Gastroesophageal sphincter (tissue), 4 donors: ENCODE results near the gene NPPA. TPM values are rescaled to one million over a fixed set of nuclear protein-coding genes. Genes with fewer than 3 reads are reported as not detected.

ENCODE experiments used
- ATAC-seq: fragments of 150-250 bp; one replicate; pipeline ENCODE4 v1.9.1; 2016; ENCODE audit warnings: mild to moderate bottlenecking, moderate library complexity
- H3K27ac ChIP-seq, 4 donors: fragments of 200-600 bp; sonication (generic) in 3 of 4; 1 replicate in 3 of 4; 2 replicates in 1 of 4; pipeline ENCODE4 v1.5.1; 2016 to 2019
- H3K27me3 ChIP-seq: fragments of 200-600 bp; sonication (generic); one replicate; pipeline ENCODE4 v1.5.1; 2019
- H3K36me3 ChIP-seq, 2 donors: fragments of 200-600 bp; sonication (generic); one replicate each; pipeline ENCODE4 v1.5.1; 2019; ENCODE audit warnings: control low read depth in 1 of 2
- H3K4me1 ChIP-seq, 3 donors: fragments of 200-600 bp; sonication (generic); 1 replicate in 2 of 3; 2 replicates in 1 of 3; pipeline ENCODE4 v1.5.1; 2016 to 2019; ENCODE audit warnings: control low read depth in 2 of 3
- H3K4me3 ChIP-seq, 2 donors: fragments of 200-600 bp; sonication (generic); one replicate each; pipeline ENCODE4 v1.5.1; 2019; ENCODE audit warnings: mild to moderate bottlenecking in 1 of 2, moderate library complexity in 1 of 2
- H3K9me3 ChIP-seq, 3 donors: fragments of 200-600 bp; sonication (generic); one replicate each; pipeline ENCODE4 v1.5.1; 2017 to 2019; ENCODE audit warnings: control low read depth in 2 of 3
- CTCF ChIP-seq, 4 experiments: fragments of 200-600 bp in 2 of 4; fragments of 450-650 bp in 2 of 4; sonication (generic) in 1 of 4; IDR thresholded peaks; one replicate each; pipeline ENCODE4 v1.5.1; 2017 to 2019; ENCODE audit warnings: antibody characterized with exemption in 4 of 4, mild to moderate bottlenecking in 2 of 4, moderate library complexity in 2 of 4
- EP300 ChIP-seq: sonication (generic); formaldehyde crosslinking; IDR thresholded peaks from one replicate; pipeline ENCODE4 v1.6.1; 2017; ENCODE audit warnings: antibody characterized with exemption, mild to moderate bottlenecking
- POLR2A ChIP-seq, 2 donors: fragments of 450-650 bp; IDR thresholded peaks; one replicate each; pipeline ENCODE4 v1.6.1; 2017; ENCODE audit warnings: antibody characterized with exemption in 2 of 2, mild to moderate bottlenecking in 2 of 2, moderate library complexity in 1 of 2
- POLR2AphosphoS5 ChIP-seq: sonication (generic); formaldehyde crosslinking; IDR thresholded peaks from one replicate; pipeline ENCODE4 v1.6.1; 2017; ENCODE audit warnings: antibody characterized with exemption
- WGBS, 2 donors: methylation state at CpG; one replicate each; pipeline ENCODE4 v1.1.5; 2018; ENCODE audit warnings: low coverage in 1 of 2; 5-methylcytosine and 5-hydroxymethylcytosine counted together
- total RNA-seq, 4 donors: library from RNA; depleted of rRNA; stranded (reverse); fragments of >200 nt; gene quantifications; one replicate each; pipeline ENCODE4 v1.1.0, GENCODE V29; 2016

Gene NPPA
- total RNA-seq, 4 donors from 2014 or later = 0.93 TPM; not detected in 3

GRCh38 chr1:11869650-11870207, 22.1 kb upstream of the NPPA start:
- no peak for ATAC-seq
- WGBS, 2 donors = 57% methylated on average over 1 of the region's 5 CpGs; no CpG with 5 or more reads in 1 of the 2 donors
- H3K9me3 ChIP-seq = no peaks in the 10 kb centered on the region

GRCh38 chr1:11869104-11869503, 21.5 kb upstream of the NPPA start:
- no peak for ATAC-seq
- TF ChIP-seq POLR2AphosphoS5 = no peak
- no peak for TF ChIP-seq EP300
- no peak for TF ChIP-seq CTCF (IDR thresholded peaks at IDR 0.05)
- TF ChIP-seq POLR2A (IDR thresholded peaks at IDR 0.05) = no peak
- no peaks in the 10 kb centered on the region for H3K9me3 ChIP-seq
- no peaks in the 10 kb centered on the region for H3K4me1 ChIP-seq
- H3K4me3 ChIP-seq = no peak overlapping the region
- WGBS, 2 donors = 68 to 83% methylated on average over 2 to 3 of the region's 3 CpGs
- no peak overlapping the region for H3K27ac ChIP-seq
- peaks cover 56% of the 10 kb centered on the region for H3K27me3 ChIP-seq
- H3K36me3 ChIP-seq = no peaks in the 10 kb centered on the region

More at GRCh38 chr1:11869650-11870207, 22.1 kb upstream of the NPPA start:
- H3K27ac ChIP-seq = no peak overlapping the region
- H3K27me3 ChIP-seq = peaks cover 57% of the 10 kb centered on the region
- TF ChIP-seq EP300 (no peak), CTCF (IDR thresholded peaks at IDR 0.05) (no peak), POLR2A (IDR thresholded peaks at IDR 0.05) (no peak)
- no peaks in the 10 kb centered on the region for H3K36me3 ChIP-seq
- no peak overlapping the region for H3K4me3 ChIP-seq
- H3K4me1 ChIP-seq = no peaks in the 10 kb centered on the region

- TF ChIP-seq CTCF (IDR thresholded peaks at IDR 0.05) = no peak
- no peak for TF ChIP-seq EP300
- TF ChIP-seq POLR2AphosphoS5 = no peak
- TF ChIP-seq POLR2A (IDR thresholded peaks at IDR 0.05) = no peak
- Histone ChIP-seq H3K27me3 (peaks cover 56% of the 10 kb centered on the region), H3K36me3 (no peaks in the 10 kb centered on the region), H3K9me3 (no peaks in the 10 kb centered on the region), H3K4me1 (no peaks in the 10 kb centered on the region), H3K4me3 (no peak overlapping the region), H3K27ac (no peak overlapping the region)
- 42 to 45% methylated on average over 6 to 13 of the region's 13 CpGs for WGBS, 2 donors
- ATAC-seq = no peak
These were observed 20.9 kb upstream of the NPPA start for GRCh38 chr1:11868331-11868980.

- Histone ChIP-seq H3K9me3 (no peaks in the 10 kb centered on the region), H3K4me1 (peaks cover 0 to 7% (median 0%) of the 10 kb centered on the region in 3 donors), H3K27ac (no peak overlapping the region), H3K36me3 (no peaks in the 10 kb centered on the region), H3K4me3 (no peak overlapping the region), H3K27me3 (peaks cover 69% of the 10 kb centered on the region)
- ATAC-seq = no peak
- 0 to 36% methylated on average over 1 to 5 of the region's 6 CpGs for WGBS, 2 donors
- no peak for TF ChIP-seq EP300
- TF ChIP-seq POLR2AphosphoS5 = no peak
- TF ChIP-seq CTCF (IDR thresholded peaks at IDR 0.05) = no peak
- no peak for TF ChIP-seq POLR2A (IDR thresholded peaks at IDR 0.05)
These were observed 15.3 kb upstream of the NPPA start for GRCh38 chr1:11862890-11863289.

GRCh38 chr1:11860587-11860986, 13.0 kb upstream of the NPPA start:
- no peak overlapping the region for H3K27ac ChIP-seq

More at GRCh38 chr1:11860587-11860986, 13.0 kb upstream of the NPPA start:
- H3K4me1 ChIP-seq = peaks cover 0 to 7% (median 0%) of the 10 kb centered on the region in 3 donors
- no peak for TF ChIP-seq CTCF (IDR thresholded peaks at IDR 0.05)
- TF ChIP-seq POLR2AphosphoS5 = no peak
- no peak for TF ChIP-seq EP300
- no peak for TF ChIP-seq POLR2A (IDR thresholded peaks at IDR 0.05)
- no peaks in the 10 kb centered on the region for H3K9me3 ChIP-seq
- H3K27me3 ChIP-seq = peaks cover 92% of the 10 kb centered on the region
- no peak overlapping the region for H3K4me3 ChIP-seq
- WGBS, 2 donors = 86% methylated on average over 1 of the region's 1 CpG; no CpG with 5 or more reads in 1 of the 2 donors
- H3K36me3 ChIP-seq = no peaks in the 10 kb centered on the region
- ATAC-seq = no peak
